ENCODE measurements around the gene PLCB4. TPM values are rescaled to one million over a fixed set of nuclear protein-coding genes. Genes with fewer than 3 reads are reported as not detected.

Gene PLCB4
- total RNA-seq, 6 experiments from 2014 or later: 71.8 to 95.7 (median 79.1) TPM

- no peak overlapping the region for H3K27ac Mint-ChIP-seq
- no peaks in the 10 kb centered on the region for H3K9me3 Mint-ChIP-seq
- no peaks in the 10 kb centered on the region for H3K36me3 Mint-ChIP-seq (ENCODE audit: low read depth)
- H3K4me3 Mint-ChIP-seq: no peak overlapping the region
- peaks cover 15% of the 10 kb centered on the region for H3K27me3 Mint-ChIP-seq (ENCODE audit: insufficient read depth)
- TF ChIP-seq CTCF (IDR thresholded peaks at IDR 0.05): no peak
- peaks cover 6% of the 10 kb centered on the region for H3K4me1 Mint-ChIP-seq (ENCODE audit: low read depth)
- no peak for DNase-seq
These were observed 419.2 kb downstream of the PLCB4 start for GRCh38 chr20:9488063-9488462.

GRCh38 chr20:9490161-9490560 lies 421.3 kb downstream of the PLCB4 start:
- TF ChIP-seq CTCF (IDR thresholded peaks at IDR 0.05): no peak
- Mint-ChIP-seq H3K4me1 (ENCODE audit: low read depth) (peaks cover 6% of the 10 kb centered on the region), H3K9me3 (no peaks in the 10 kb centered on the region), H3K4me3 (no peak overlapping the region), H3K36me3 (ENCODE audit: low read depth) (no peaks in the 10 kb centered on the region), H3K27me3 (ENCODE audit: insufficient read depth) (peaks cover 9% of the 10 kb centered on the region), H3K27ac (no peak overlapping the region)
- no peak for DNase-seq

DNA sequence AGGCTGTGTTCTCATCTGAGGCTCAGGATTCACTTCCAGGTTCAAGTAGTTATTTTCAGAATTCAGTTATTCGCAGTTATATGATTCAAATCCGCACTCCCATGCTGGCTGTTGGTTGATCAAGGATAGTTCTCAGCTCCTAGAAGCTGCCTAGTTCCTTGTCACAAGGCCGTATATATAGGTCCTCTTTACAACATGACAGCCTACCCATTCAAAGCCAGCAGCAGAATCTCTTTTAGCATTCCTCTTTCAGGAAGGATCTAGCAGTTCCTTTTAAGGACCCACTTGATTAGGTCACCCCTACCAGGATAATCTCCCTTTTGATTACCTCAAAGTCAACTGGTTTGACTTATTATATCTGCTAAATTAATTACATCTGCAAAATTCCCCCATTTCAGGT lies 421.7 kb downstream of the PLCB4 start:
- Mint-ChIP-seq H3K36me3 (ENCODE audit: low read depth) (no peaks in the 10 kb centered on the region), H3K27ac (no peak overlapping the region), H3K4me1 (ENCODE audit: low read depth) (peaks cover 6% of the 10 kb centered on the region), H3K4me3 (no peak overlapping the region), H3K27me3 (ENCODE audit: insufficient read depth) (peaks cover 8% of the 10 kb centered on the region), H3K9me3 (no peaks in the 10 kb centered on the region)
- TF ChIP-seq CTCF (IDR thresholded peaks at IDR 0.05): no peak
- no peak for DNase-seq

- Mint-ChIP-seq H3K4me1 (ENCODE audit: low read depth) (peaks cover 6% of the 10 kb centered on the region), H3K4me3 (no peak overlapping the region), H3K27ac (no peak overlapping the region), H3K9me3 (no peaks in the 10 kb centered on the region), H3K27me3 (ENCODE audit: insufficient read depth) (peaks cover 8% of the 10 kb centered on the region), H3K36me3 (ENCODE audit: low read depth) (no peaks in the 10 kb centered on the region)
- no peak for TF ChIP-seq CTCF (IDR thresholded peaks at IDR 0.05)
- no peak for DNase-seq
These were observed 422.4 kb downstream of the PLCB4 start for GRCh38 chr20:9491324-9491723.

GRCh38 chr20:9492067-9492466 lies 423.2 kb downstream of the PLCB4 start:
- Mint-ChIP-seq H3K36me3 (ENCODE audit: low read depth) (no peaks in the 10 kb centered on the region), H3K27me3 (ENCODE audit: insufficient read depth) (peaks cover 6% of the 10 kb centered on the region), H3K4me1 (ENCODE audit: low read depth) (peaks cover 6% of the 10 kb centered on the region), H3K9me3 (no peaks in the 10 kb centered on the region), H3K4me3 (no peak overlapping the region), H3K27ac (no peak overlapping the region)
- no peak for DNase-seq
- no peak for TF ChIP-seq CTCF (IDR thresholded peaks at IDR 0.05)

DNA sequence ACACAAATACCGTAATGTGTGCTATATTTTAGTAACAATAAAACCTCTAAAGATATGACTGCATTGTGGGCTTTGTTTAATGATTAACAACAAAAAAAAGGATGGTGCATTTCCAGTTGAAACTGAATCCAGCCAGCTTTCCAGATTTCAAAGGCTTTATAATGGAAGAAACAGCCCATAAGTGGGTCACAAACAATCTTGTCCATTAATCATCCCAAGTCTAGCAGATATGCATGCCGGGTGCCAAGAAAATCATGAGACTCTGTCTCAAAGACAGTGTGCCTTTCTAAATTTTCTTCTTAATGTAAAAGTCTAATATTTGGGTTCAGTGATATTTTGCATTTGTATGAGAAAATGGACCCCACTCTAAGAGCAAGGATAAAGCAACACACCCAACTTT lies 424.9 kb downstream of the PLCB4 start:
- Mint-ChIP-seq H3K4me3 (no peak overlapping the region), H3K27me3 (ENCODE audit: insufficient read depth) (peaks cover 6% of the 10 kb centered on the region), H3K27ac (no peak overlapping the region), H3K4me1 (ENCODE audit: low read depth) (peaks cover 12% of the 10 kb centered on the region), H3K9me3 (no peaks in the 10 kb centered on the region), H3K36me3 (ENCODE audit: low read depth) (no peaks in the 10 kb centered on the region)
- TF ChIP-seq CTCF (IDR thresholded peaks at IDR 0.05): no peak
- DNase-seq: no peak

All from HFFc6 (cell line).